ENCODE measurements around the gene EXOC6B. TPM values are rescaled to one million over a fixed set of nuclear protein-coding genes. Genes with fewer than 3 reads are reported as not detected.

The EXOC6B gene
- total RNA-seq = 111 TPM

DNA sequence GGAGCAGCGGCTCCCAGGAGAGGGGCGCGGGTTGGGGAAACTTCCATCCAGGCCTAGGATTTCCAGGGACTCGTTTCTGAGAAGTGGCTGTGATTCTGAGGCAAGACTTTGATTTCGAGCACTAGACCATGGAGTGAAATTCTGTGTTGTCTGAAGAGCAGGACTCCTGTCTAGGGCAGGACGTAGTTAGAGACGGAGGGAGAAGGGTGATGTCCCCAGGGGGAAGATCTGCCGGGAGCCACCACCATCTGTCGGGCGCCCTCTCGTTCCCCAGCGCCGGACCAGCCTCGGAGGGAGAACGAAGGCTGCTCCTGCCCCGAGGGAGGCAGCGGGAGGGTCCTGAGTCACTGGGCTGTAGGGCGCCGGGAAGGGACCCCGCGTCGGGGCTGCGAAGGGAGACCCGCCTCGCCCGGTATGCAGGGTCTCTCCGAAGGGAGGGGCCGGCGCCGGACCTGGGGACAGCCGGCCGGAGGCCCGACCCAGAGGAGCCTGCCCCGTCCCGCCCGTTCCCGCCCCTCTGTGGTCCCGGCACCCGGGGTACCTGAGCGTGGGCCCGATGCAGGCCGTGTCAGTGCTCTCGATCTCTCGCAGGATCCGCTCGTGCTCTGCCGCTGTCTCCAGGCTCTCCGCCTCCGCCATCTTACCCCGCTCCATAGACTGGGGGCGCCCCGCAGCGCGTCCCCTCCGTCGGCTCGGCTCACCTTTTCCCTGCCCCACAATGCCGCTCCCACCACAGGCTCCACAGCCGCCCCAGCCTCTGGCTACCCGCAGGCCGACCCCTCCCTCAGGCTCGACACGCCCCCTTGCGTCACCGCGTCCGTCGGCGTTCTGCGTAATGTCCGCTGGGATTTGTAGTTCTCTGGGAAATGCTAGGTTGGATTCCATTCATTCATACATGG, at the start of gene EXOC6B:
Gene EXOC6B (minus strand): TSS at position 777 of the 899 bp plus-strand sequence.

GRCh38 chr2:72147303-72147971, 678.4 kb downstream of the EXOC6B start, which contains the start of gene CYP26B1:
Gene CYP26B1 (minus strand): TSS chr2:72147862. CDS start chr2:72147834, 28 bp downstream.

Small RNAs within 50 kb of the gene (small RNA-seq; reads per million reads assigned to genes)
- not detected for gene RF00592
- 0.10 reads per million for gene RNU2-39P

Other genes starting within 250 kb of the EXOC6B start
- 2.5 TPM for gene SPR, start 61.4 kb upstream of the EXOC6B start, total RNA-seq
- gene EMX1, start 91.5 kb upstream of the EXOC6B start, total RNA-seq = not detected
- 36.0 TPM for gene SFXN5, start 245.7 kb upstream of the EXOC6B start, total RNA-seq